Measurements from ENCODE around the gene EEF2. TPM values are rescaled to one million over a fixed set of nuclear protein-coding genes. Genes with fewer than 3 reads are reported as not detected.

Gene EEF2
- total and polyA plus RNA-seq, 11 donors, result 846 to 2,686 (median 2,118) TPM

- peaks cover 0 to 85% (median 70%) of the 10 kb centered on the region in 9 donors for H3K36me3 ChIP-seq
- 93 to 96% (median 94%) methylated on average over 18 of the region's 18 CpGs for WGBS, 4 donors
- H3K4me1 ChIP-seq, result peaks cover 0 to 3% (median 0%) of the 10 kb centered on the region in 12 donors
- intact Hi-C loops (cut with DNase I), result no loop called here
- no peak overlapping the region for H3K27ac ChIP-seq
- no peak for ATAC-seq
- TF ChIP-seq CTCF (IDR thresholded peaks at IDR 0.05), result no peak
- TF ChIP-seq POLR2A (IDR thresholded peaks at IDR 0.05), result no peak
- H3K4me3 ChIP-seq, result no peak overlapping the region
- H3K27me3 ChIP-seq, result no peaks in the 10 kb centered on the region
- DNase-seq, result no peak
- no peaks in the 10 kb centered on the region for H3K9me3 ChIP-seq
These were observed 44.0 kb upstream of the EEF2 start for GRCh38 chr19:4029247-4029614.

- Histone ChIP-seq H3K36me3 (peaks cover 0 to 82% (median 70%) of the 10 kb centered on the region in 9 donors), H3K4me1 (peaks cover 0 to 10% (median 0%) of the 10 kb centered on the region in 12 donors), H3K27ac (no peak overlapping the region), H3K27me3 (no peaks in the 10 kb centered on the region), H3K4me3 (no peak overlapping the region), H3K9me3 (no peaks in the 10 kb centered on the region)
- intact Hi-C loops (cut with DNase I), result no loop called here
- WGBS, 4 donors, result 93 to 99% (median 95%) methylated on average over 19 to 48 of the region's 48 CpGs
- TF ChIP-seq CTCF (IDR thresholded peaks at IDR 0.05) (no peak), POLR2A (IDR thresholded peaks at IDR 0.05) (no peak)
- no peak for DNase-seq
- ATAC-seq, result no peak
These were observed 43.3 kb upstream of the EEF2 start for GRCh38 chr19:4028334-4029246.

- H3K27ac ChIP-seq, result no peak overlapping the region
- intact Hi-C loops (cut with DNase I), result no loop called here
- H3K36me3 ChIP-seq, result peaks cover 0 to 68% (median 59%) of the 10 kb centered on the region in 9 donors
- H3K4me1 ChIP-seq, result peaks cover 0 to 16% (median 5%) of the 10 kb centered on the region in 12 donors
- DNase-seq (no peak), ATAC-seq (no peak)
- TF ChIP-seq POLR2A (IDR thresholded peaks at IDR 0.05) (no peak), CTCF (IDR thresholded peaks at IDR 0.05) (no peak)
- H3K4me3 ChIP-seq, result no peak overlapping the region
- no peaks in the 10 kb centered on the region for H3K27me3 ChIP-seq
- 92 to 95% (median 93%) methylated on average over 16 of the region's 16 CpGs for WGBS, 4 donors
- H3K9me3 ChIP-seq, result peaks cover 0 to 5% (median 0%) of the 10 kb centered on the region in 12 donors
These were observed 41.9 kb upstream of the EEF2 start for GRCh38 chr19:4027146-4027545.

GRCh38 chr19:4025317-4025716, 40.1 kb upstream of the EEF2 start:
- DNase-seq, result no peak
- H3K4me1 ChIP-seq, result peaks cover 0 to 16% (median 5%) of the 10 kb centered on the region in 12 donors
- no peaks in the 10 kb centered on the region for H3K27me3 ChIP-seq
- peaks cover 0 to 13% (median 0%) of the 10 kb centered on the region in 12 donors for H3K9me3 ChIP-seq
- peaks cover 0 to 56% (median 42%) of the 10 kb centered on the region in 9 donors for H3K36me3 ChIP-seq
- TF ChIP-seq POLR2A (IDR thresholded peaks at IDR 0.05) (no peak), CTCF (IDR thresholded peaks at IDR 0.05) (no peak)
- intact Hi-C loops (cut with DNase I), result no loop called here
- no peak overlapping the region for H3K4me3 ChIP-seq
- H3K27ac ChIP-seq, result no peak overlapping the region
- ATAC-seq, result peak in 1 of 4 donors; percentile 19
- 62 to 74% (median 71%) methylated on average over 5 to 11 of the region's 11 CpGs for WGBS, 4 donors
